ENCODE data around the gene COL7A1. TPM values are rescaled to one million over a fixed set of nuclear protein-coding genes. Genes with fewer than 3 reads are reported as not detected.

Gene COL7A1
- total and polyA plus RNA-seq, 2 of the 13 experiments (the other 11 are each of a cell fraction or from before 2014, with no cell fraction given), result 2.7 to 11.7 TPM

- peak; percentile 53; the same call in 1 of the 2 replicates for TF ChIP-seq BATF2 (CRISPR knock-in tag; IDR thresholded peaks at IDR 0.05)
- TF ChIP-seq TCF7 (IDR thresholded peaks at IDR 0.05; ENCODE audit: low read depth), result no peak
- 0 out of 2 replicates have a peak, but pooled peaks have one; percentile 49 for TF ChIP-seq ZC3H13 (CRISPR knock-in tag; IDR thresholded peaks at IDR 0.05)
- no peak for TF ChIP-seq NR2F1 (CRISPR knock-in tag; IDR thresholded peaks at IDR 0.05)
- TF ChIP-seq ZNF776 (CRISPR knock-in tag; IDR thresholded peaks at IDR 0.05), result 0 out of 2 replicates have a peak, but pooled peaks have one; percentile 52
- 0 out of 2 replicates have a peak, but pooled peaks have one; percentile 26 for TF ChIP-seq PHF21A (CRISPR knock-in tag; IDR thresholded peaks at IDR 0.05)
- TF ChIP-seq SNAPC5 (CRISPR knock-in tag; IDR thresholded peaks at IDR 0.05; ENCODE audit: borderline replicate concordance), result no peak
- no peak for TF ChIP-seq GFI1 (CRISPR knock-in tag; IDR thresholded peaks at IDR 0.05; ENCODE audit: borderline replicate concordance)
- peak; percentile 56; the same call in 1 of the 2 replicates for TF ChIP-seq POLR2AphosphoS5 (IDR thresholded peaks at IDR 0.05; ENCODE audit: low read depth, low read length)
- 0 out of 2 replicates have a peak, but pooled peaks have one; percentile 45 for TF ChIP-seq ZNF136 (CRISPR knock-in tag; IDR thresholded peaks at IDR 0.05; ENCODE audit: low read depth)
- peak; percentile 59; the same call in 1 of the 2 replicates for TF ChIP-seq ZBTB4 (CRISPR knock-in tag; IDR thresholded peaks at IDR 0.05; ENCODE audit: borderline replicate concordance)
- no peak for TF ChIP-seq ZSCAN9 (CRISPR knock-in tag; IDR thresholded peaks at IDR 0.05; ENCODE audit: borderline replicate concordance)
- TF ChIP-seq MED1 (CRISPR knock-in tag; IDR thresholded peaks at IDR 0.05), result peak; percentile 26; the same call in 1 of the 2 replicates
- peak; percentile 72 for TF ChIP-seq ZNF687 (CRISPR knock-in tag; IDR thresholded peaks at IDR 0.05)
- peak; percentile 27; the same call in 1 of the 2 replicates for TF ChIP-seq GABPB1 (CRISPR knock-in tag; IDR thresholded peaks at IDR 0.05)
- TF ChIP-seq ZNF350 (CRISPR knock-in tag; IDR thresholded peaks at IDR 0.05; ENCODE audit: borderline replicate concordance, low read depth), result 0 out of 2 replicates have a peak, but pooled peaks have one; percentile 34
- TF ChIP-seq ATF6 (CRISPR knock-in tag; conservative IDR thresholded peaks at IDR 0.05), result no peak
These were observed 33.9 kb downstream of the COL7A1 start (continued) for GRCh38 chr3:48561045-48561736.

Data from HepG2 (cell line).